ENCODE data around the gene PSME2. TPM values are rescaled to one million over a fixed set of nuclear protein-coding genes. Genes with fewer than 3 reads are reported as not detected.
A peak's percentile ranks its signal among the peaks of the same experiment; 100 is the strongest.

Gene PSME2
- total and polyA plus RNA-seq, 2 of the 13 experiments (the other 11 are each of a cell fraction or from before 2014, with no cell fraction given): 332 to 716 TPM

DNA sequence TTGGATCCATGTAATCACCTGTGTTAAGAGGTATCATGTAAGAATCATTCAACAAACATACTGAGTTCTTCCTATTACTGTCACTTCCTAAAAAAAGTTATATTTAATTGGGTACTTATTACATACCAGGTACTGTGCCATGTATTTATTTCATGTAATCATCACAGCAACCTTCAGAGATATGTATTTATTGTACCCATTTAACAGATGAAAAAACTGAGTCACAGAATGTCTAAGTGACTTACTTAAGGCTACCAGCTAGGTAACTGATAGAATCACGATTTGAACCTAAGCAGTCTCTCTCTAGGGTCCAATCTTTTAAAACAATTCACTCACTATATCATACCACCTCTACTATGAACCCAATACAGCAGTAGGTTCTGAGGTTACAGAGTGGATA lies 2.0 kb downstream of the PSME2 start (continued):
- TF ChIP-seq ZNF781 (CRISPR knock-in tag; IDR thresholded peaks at IDR 0.05; ENCODE audit: borderline replicate concordance, not compliant biosample characterization) (no peak), HNF1A (IDR thresholded peaks at IDR 0.05; ENCODE audit: low read depth) (no peak), HNF1A (CRISPR knock-in tag; IDR thresholded peaks at IDR 0.05; ENCODE audit: borderline replicate concordance) (no peak), SMYD3 (CRISPR knock-in tag; IDR thresholded peaks at IDR 0.05) (no peak), ZNF138 (CRISPR knock-in tag; IDR thresholded peaks at IDR 0.05; ENCODE audit: low read depth) (no peak), NCOA2 (CRISPR knock-in tag; IDR thresholded peaks at IDR 0.05) (no peak), NPAS2 (CRISPR knock-in tag; IDR thresholded peaks at IDR 0.05; ENCODE audit: borderline replicate concordance) (no peak), ZNF296 (CRISPR knock-in tag; conservative IDR thresholded peaks at IDR 0.05) (no peak), ZMYM3 (CRISPR knock-in tag; IDR thresholded peaks at IDR 0.05) (peak; percentile 80), GTF2F1 (IDR thresholded peaks at IDR 0.05; ENCODE audit: low read length) (no peak)

DNA sequence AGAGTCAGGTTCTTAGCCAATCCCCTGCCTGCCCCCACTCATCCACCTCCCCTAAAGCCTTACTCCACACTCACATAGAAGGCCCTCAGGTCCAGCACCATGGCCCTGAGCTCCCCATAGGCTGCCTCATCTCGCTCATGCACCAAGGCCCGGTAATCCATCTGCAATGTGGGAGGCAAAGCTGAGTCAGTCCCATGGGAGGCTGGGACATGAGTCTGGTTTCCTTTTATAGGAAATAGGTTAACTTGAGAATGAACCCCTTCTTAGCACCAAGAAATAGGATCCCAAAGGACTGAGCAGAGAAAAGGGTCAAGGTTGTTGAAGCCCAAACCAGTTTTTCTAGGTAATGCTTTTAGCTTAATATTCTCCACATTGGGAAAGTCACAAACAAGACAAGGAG lies 2.9 kb downstream of the PSME2 start:
- Histone ChIP-seq H3K27ac (ENCODE audit: extremely low read length, insufficient read depth, low read length) (no peak overlapping the region), H3K4me2 (ENCODE audit: low read depth, low read length) (no peak overlapping the region), H3K4me3 (replicated peaks in 1 of 3; ENCODE audit: insufficient read depth in 1 of 3, low read depth in 2 of 3, low read length in 3 of 3) (no peak overlapping the region), H2AFZ (ENCODE audit: low read length) (no peak overlapping the region), H3K4me1 (ENCODE audit: insufficient read depth, low read length) (peaks cover 63% of the 10 kb centered on the region), H3K9ac (ENCODE audit: insufficient read depth, low read depth, low read length) (no peak overlapping the region), H3K36me3 (replicated peaks in 1 of 2; ENCODE audit: control insufficient read depth in 1 of 2, insufficient read depth in 2 of 2, low read length in 2 of 2) (peaks cover 18 to 34% of the 10 kb centered on the region in 2 experiments), H3K9me3 (ENCODE audit: low read length) (no peaks in the 10 kb centered on the region), H4K20me1 (ENCODE audit: insufficient read depth, low read length) (peaks cover 14% of the 10 kb centered on the region), H3K79me2 (ENCODE audit: insufficient read depth, low read length) (peaks cover 56% of the 10 kb centered on the region), H3K27me3 (ENCODE audit: control insufficient read depth in 1 of 2, insufficient read depth in 2 of 2, low read length in 2 of 2) (peaks cover 0 to 3% of the 10 kb centered on the region in 2 experiments; a peak in 1 of 5 replicates)
- in situ Hi-C loops (cut with HindIII; ENCODE audit: extremely low pct_ligation_motif_present, low pct_unique_long_range_greater_than_20kb): loop anchor here (25.0 kb wide), 1 partner anchor 831 kb away; the partner anchor contains the start of genes BCL2L2, PABPN1 and PPP1R3E
- ChIA-PET POLR2A (interaction anchor here (1.6 to 22.7 kb wide), 4 partner anchors 13 to 128 kb away, joined by 5 to 977 read pairs (median 108); partner anchors contain the start of genes DCAF11, IRF9, NRL and PCK2), CTCF (ENCODE audit: low intra/inter-chr PET ratio, low total read pairs) (no interaction called here)
- no TSS peak for BruUV-seq (replicated peaks)
- 94% methylated on average over 2 of the region's 2 CpGs for WGBS (ENCODE audit: low lambda C conversion rate)
- intact Hi-C loops (cut with micrococcal nuclease; ENCODE audit: unreplicated experiment): no loop called here
- no peak for FAIRE-seq
- ATAC-seq: no peak
- no peak for DNase-seq (ENCODE audit: low spot score)
- TF ChIP-seq SPEN (CRISPR knock-in tag; IDR thresholded peaks at IDR 0.05; ENCODE audit: low read depth): no peak
- TF ChIP-seq, protein P1, sequence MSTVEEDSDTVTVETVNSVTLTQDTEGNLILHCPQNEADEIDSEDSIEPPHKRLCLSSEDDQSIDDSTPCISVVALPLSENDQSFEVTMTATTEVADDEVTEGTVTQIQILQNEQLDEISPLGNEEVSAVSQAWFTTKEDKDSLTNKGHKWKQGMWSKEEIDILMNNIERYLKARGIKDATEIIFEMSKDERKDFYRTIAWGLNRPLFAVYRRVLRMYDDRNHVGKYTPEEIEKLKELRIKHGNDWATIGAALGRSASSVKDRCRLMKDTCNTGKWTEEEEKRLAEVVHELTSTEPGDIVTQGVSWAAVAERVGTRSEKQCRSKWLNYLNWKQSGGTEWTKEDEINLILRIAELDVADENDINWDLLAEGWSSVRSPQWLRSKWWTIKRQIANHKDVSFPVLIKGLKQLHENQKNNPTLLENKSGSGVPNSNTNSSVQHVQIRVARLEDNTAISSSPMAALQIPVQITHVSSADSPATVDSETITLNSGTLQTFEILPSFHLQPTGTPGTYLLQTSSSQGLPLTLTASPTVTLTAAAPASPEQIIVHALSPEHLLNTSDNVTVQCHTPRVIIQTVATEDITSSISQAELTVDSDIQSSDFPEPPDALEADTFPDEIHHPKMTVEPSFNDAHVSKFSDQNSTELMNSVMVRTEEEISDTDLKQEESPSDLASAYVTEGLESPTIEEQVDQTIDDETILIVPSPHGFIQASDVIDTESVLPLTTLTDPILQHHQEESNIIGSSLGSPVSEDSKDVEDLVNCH (CRISPR knock-in tag; IDR thresholded peaks at IDR 0.05): no peak
- TF ChIP-seq, protein P2, sequence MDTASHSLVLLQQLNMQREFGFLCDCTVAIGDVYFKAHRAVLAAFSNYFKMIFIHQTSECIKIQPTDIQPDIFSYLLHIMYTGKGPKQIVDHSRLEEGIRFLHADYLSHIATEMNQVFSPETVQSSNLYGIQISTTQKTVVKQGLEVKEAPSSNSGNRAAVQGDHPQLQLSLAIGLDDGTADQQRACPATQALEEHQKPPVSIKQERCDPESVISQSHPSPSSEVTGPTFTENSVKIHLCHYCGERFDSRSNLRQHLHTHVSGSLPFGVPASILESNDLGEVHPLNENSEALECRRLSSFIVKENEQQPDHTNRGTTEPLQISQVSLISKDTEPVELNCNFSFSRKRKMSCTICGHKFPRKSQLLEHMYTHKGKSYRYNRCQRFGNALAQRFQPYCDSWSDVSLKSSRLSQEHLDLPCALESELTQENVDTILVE (CRISPR knock-in tag; IDR thresholded peaks at IDR 0.05): no peak
- TF ChIP-seq ZNF441 (CRISPR knock-in tag; IDR thresholded peaks at IDR 0.05; ENCODE audit: borderline replicate concordance): no peak
